CD4-positive, alpha-beta T cell treated with Interleukin-6 for 4 hours (primary cell): ENCODE data around the gene ASPHD2.
A peak's percentile ranks its signal among the peaks of the same experiment; 100 is the strongest.
"Not testable (repeated sequence)": the region's sequence is repeated elsewhere in the genome, so short reads cannot be mapped to it uniquely, and the experiment has no call there.

Experiments used
- DNase-seq: peaks from one replicate; pipeline ENCODE4 v3.0.0-alpha.2; 2020; ENCODE audit warnings: mixed read lengths

ASPHD2 gene

DNA sequence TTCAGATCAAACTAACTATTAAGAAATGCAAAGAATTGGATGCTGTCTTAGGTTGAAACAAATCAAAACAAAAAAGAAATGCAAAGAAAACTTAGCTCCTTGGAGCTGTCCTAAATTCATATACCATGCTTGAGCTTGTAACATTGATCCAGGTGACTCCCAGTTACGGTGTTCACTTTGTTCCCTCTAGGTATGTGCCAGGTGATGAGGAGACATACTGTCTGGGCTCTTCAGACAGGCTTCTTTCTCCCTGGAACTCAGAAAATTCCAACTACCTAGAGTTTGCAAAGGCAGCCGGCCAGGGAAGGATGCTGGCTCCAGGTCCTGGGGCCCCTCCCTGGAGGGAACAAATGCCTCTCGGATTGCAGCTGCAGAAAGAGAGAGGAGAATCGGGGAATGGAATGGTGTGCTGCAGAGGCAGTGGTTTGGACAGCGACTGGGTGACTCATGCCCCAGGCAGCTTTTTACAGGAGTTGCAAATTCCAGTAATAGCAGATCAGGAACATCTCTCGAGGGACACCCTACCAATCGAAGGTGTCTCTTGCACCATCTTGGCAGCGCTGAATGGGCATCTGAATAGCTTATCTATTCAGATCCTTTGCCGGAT is 12.3 kb upstream of the ASPHD2 start:
- no peak for DNase-seq

- DNase-seq = no peak
Observed at GRCh38 chr22:26417406-26417805, 11.7 kb upstream of the ASPHD2 start.

DNA sequence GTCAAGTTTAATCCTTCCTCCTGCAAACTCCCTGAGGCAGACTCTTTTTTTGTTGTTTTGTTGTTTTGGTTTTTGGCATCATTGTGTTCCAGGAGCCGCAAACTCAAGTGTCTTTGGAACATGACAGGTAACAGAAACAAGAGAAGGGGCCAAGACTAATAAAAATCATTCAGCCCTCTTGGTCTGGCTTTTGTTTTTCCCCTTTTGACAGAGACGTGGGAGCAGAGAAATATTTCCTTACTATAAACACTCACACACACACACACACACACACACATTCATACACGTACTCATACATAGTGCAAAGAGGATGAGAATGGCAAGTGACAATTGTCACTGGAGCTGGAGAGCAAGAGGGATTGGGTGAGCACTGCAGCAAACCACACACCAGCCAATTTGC is 10.4 kb upstream of the ASPHD2 start:
- DNase-seq = no peak

- DNase-seq = no peak
Observed at GRCh38 chr22:26426924-26427323, 2.1 kb upstream of the ASPHD2 start.

GRCh38 chr22:26429458-26430286 is 612 bp downstream of the ASPHD2 start:
- peak; percentile 43 for DNase-seq

GRCh38 chr22:26430600-26430999 is 1.5 kb downstream of the ASPHD2 start:
- no peak for DNase-seq

- no peak for DNase-seq
Observed at GRCh38 chr22:26431261-26431995, 2.4 kb downstream of the ASPHD2 start.

GRCh38 chr22:26432619-26433311 is 3.7 kb downstream of the ASPHD2 start:
- DNase-seq = no peak

DNA sequence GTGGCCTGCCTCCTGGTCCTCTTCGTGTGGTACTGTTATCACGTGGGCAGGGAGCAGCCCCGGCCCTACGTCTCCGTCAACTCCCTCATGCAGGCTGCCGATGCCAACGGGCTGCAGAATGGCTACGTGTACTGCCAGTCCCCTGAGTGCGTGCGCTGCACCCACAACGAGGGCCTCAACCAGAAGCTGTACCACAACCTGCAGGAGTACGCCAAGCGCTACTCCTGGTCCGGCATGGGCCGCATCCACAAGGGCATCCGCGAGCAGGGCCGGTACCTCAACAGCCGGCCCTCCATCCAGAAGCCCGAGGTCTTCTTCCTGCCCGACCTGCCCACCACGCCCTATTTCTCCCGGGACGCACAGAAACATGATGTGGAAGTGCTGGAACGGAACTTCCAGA is 4.7 kb downstream of the ASPHD2 start:
- DNase-seq = no peak

GRCh38 chr22:26435327-26436093 is 6.5 kb downstream of the ASPHD2 start:
- no peak for DNase-seq

DNA sequence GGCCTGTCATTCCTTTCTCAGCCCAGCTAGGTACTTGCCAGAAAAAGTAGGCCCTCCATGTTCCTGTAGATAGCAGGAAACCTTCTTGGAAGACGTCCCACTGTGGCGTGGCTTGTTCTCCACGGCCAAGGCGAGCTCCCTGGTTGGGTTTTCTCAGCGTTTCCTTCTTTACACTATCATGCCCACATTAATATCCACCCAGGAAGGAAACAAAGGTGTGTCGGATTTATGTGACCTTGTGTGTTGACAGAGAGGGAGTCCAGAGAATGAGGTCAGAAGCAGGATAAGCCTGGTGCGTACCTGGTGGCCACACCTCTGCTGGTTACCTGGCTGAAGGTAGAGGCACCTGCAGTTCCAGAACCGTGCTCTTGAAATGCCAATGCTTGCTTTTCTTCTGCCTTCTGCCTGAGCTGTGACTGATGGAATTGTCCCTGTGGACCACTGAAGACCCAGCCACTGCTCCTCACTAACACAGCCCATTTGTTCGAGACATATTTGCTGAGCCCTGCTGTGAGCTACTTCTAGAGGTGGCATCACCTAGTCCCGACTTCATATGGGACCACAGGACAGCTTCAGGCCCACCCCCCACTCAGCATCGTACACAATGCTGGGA is 7.9 kb downstream of the ASPHD2 start:
- no peak for DNase-seq

DNA sequence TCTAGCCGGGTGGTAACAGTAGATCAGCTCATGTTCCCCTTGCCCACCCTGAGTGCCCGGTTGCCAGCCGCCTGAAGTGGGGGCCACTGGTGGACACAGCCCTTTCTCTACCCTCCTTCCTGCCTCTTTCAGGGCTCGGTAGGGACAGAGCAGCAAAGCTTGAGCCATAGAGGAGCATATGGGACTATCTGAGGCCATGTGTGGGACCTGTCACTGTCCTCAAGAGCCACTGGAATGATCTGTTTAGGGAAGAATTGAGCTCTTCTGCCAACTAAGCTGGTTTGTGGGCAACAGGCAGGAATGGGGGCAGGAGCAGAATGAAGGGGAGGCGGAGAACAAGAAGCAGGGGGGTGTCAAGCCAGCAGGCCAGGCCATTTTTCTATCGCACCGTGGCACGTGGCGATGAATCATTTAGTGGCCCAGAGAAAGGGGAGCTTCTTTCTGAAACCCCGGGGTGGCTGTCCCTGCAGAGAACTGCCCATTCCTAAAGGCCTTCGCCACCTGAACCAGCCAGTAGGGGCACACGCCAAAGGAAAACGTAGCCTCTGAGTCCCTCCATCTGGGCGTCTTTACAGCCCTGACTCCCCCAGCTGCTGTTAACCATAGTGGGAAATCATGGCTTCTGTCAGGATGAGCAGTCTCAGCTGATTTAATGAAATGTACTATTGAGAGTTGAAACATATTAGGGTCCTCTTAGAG is 8.8 kb downstream of the ASPHD2 start:
- no peak for DNase-seq

GRCh38 chr22:26438776-26439175 is 9.7 kb downstream of the ASPHD2 start:
- not testable (repeated sequence) for DNase-seq

DNA sequence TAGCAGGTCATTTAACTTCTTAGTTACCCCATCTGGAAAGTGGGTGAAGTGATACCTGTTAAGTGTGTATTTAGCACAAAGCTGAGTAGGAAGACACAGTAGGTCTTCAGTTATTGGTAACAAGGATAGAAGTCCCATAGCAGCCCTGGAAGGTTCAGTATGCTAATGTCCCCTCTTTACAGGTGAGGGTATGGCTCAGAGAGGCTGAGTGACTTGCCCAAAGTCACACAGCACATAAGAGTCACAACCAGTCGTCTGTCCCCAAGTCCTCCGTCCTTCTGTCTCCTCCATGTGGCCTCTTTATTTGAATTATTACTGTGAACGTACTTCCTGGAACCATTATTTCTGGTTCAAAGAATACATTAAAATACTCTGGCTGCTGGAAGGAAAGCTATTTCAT is 10.5 kb downstream of the ASPHD2 start:
- no peak for DNase-seq

GRCh38 chr22:26442086-26442756 is 13.2 kb downstream of the ASPHD2 start:
- DNase-seq = no peak

DNA sequence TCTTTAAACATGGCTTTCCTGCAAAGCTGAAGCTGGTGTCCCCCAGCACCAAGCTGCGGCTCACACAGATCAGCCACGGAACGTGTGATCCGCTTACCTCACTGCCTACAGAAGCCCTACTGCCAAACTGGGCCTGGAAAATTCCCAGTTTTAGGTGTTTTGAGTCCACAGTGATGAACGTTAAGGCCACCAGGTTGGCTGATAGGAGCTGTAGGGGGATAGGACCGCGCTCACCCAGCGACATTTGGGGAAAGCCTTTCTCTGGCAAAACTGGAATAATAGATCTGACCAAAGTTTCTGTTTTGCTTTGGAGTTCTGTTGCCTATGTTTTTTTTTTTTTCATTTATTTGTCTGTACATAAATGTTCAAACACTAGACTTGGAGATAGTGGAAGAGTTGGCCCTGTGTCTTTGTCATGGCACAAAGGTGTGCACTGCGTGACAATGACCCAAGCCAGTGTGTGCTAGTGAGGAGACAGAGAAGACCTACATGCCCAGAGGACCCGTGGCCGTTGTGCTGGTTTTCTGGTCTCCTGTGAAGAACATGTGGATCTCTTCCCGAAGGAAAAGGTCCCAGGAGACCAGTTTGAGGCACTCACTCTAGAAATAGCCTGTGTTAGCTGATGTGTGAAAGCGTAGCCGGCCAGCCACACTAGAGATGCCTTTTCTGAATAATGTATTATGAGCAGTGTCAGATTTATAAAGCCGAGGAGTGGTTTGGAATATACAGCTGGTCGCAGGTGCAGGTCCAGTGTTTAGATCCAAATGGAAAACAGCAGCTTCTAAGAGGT is 15.0 kb downstream of the ASPHD2 start:
- DNase-seq = no peak

- DNase-seq = no peak
Observed at GRCh38 chr22:26444777-26445176, 15.7 kb downstream of the ASPHD2 start.

DNA sequence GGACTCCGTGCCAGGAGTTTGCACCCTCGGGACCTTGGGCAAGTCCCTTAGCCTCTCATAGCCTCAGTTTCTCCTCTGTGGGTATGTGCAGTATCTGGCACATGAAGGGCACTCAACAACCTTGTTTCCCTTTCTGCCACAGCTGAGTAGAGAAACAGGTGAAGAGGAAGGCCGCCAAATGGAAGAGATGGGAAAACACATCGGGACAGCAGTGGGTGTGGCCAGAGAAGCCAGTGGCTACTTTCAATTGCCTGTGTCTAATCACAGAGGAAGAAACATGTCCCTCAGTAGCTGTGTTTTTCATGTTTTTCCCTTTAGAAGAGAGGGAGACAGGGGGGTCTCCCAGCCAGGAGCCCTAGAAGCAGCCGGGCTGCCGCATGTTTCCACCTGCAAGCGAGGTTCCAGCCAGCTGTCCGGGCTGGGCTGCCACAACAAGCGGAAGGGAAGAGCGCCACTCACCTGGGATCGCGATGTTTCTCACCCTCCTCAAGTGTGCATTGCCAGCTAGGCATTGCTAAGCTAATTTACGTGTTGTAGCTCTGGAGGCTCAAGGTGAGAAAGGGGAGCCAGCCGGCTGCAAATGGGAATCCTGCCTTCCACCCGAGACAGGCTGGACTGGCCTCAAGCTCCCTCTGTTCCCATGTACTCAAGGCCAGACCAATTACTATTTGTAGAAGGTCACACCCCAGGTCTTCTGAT is 16.7 kb downstream of the ASPHD2 start:
- no peak for DNase-seq

DNA sequence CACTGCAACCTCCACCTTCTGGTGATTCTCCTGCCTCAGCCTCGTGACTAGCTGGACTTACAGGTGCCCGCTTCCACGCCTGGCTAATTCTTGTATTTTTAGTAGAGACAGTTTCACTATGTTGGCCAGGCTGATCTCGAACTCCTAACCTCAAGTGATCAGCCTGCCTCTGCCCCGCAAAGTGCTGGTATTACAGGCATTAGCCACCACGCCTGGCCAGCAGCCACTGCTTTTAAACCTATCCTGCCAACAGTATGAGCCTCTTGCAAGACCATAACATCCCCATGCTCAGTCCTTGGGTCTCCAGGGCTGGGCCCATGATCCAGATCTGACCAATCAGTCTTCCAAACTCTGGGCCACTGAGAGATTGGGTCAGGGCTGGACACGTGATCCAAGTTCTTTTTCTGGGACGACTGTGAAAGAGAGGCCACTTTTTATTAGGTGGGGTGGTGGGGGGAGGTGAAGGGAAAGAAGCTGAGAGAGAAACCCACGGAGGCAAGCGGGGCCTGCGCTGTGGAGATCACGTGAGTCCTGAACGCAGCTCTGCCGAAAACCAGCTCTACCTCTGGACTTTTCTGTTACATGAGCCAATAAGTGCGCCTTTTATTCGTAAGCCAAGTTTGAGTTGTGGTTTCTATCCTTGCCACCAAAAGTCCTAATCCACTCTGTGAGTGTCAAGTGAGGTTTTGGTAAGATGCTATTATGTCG is 17.9 kb downstream of the ASPHD2 start:
- no peak for DNase-seq
